Measurements from ENCODE around the gene HOXD11.

The HOXD11 gene

DNA sequence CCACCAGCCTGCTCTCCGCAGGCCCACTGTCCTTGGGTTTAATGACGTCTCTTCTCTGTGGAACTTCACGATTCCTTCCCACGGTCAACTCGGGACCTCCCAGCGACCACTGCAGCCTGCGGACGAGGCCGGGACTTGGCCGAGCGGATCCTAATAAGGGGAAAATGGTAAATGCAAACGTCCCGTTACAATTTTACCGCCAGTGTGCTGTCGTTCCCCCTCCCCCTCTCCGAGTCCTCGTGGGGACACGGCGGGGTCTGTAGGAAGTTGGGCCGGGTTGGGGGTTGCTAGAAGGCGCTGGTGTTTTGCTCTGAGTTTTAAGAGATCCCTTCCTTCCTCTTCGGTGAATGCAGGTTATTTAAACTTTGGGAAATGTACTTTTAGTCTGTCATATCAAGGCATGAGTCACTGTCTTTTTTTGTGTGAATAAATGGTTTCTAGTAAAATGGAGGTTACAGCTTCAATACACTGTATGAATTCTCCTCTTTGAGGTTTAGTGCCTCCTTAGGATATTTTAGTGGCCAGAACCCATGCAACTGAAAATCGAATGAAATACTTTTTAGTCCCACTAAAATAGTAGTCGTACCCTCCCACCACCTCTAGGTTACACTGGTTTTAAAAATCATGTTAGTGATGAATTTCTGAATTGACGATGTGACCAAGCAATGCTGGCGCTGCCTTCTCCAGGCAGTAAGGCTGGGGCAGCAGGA is 2.3 kb downstream of the HOXD11 start:
- DNase-seq, result no peak

DNA sequence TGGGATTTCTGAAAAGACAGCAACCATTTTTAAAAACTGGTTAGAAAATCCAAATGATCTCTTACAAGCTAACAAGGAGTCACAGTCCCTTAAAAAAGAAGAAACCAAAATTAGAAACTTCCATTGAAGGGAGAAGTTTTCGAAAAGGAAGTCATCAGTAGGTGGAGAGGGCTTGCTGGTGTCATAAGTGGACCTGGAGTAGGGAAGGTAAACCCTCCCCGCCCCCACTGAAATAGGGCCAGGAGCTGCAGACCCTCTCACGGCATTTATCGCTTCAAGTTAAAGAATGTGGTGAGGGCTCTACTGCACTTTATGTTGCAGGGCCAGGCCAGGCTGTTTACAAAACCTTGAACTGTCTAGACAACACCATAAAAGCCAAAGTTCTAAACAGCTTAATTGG is 2.9 kb downstream of the HOXD11 start:
- DNase-seq, result no peak

DNA sequence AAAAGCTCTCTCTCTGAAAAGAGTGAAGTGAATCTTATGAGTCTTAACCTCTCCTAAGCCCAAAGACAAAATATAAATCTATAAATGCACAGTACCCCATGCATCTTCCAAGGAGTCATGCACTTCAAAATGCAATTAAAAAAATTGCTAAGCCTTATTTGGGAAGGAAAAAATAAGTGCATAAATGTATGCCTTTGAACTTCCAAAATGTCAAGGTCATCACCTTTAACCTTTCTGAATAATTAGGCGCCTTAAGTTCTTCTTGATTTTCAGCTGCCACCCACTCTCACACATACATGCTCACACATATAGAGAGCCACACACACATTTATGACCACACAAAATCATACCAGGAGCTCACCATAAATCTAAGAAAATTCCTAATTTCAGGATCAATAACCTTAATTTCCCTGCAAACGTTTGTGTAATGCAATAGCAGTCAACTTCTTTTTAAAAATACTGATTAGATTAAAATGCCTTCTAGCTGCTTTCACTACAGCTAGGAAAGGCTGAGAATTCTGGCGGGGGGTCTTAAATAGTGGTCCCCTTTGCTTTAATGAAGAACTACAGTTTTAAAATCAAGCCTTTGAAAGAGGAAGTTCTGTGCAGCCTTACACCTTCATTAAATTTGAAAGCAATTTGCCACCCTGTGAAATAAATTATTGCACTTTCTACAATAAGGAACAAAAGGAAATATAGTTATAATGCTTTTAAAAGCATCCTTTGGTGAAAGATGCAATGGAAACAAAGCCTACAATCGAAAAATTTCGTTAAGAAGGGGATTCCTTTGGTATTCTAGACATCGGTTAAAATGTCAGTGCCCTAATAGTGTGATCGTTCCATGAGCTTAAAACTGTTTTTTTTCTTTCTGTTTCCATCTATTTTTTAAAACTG is 3.6 kb downstream of the HOXD11 start:
- DNase-seq, result no peak

DNA sequence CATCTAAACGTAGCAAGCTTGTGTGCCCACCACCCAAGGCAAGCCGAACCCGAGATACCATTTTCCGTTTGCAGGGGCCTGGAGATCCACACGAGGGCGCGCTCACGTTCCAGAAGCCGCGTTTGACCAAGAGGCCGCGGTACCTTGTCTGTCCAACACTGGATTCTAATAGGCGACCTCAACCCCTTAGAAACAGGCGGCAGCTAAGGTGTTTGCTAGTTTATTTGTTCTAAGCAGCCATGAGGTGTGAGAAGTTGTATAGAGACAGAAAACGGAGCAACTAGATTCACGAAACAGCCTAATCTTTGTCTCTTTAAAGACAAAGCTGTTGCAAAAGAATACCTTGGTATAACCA is 4.2 kb downstream of the HOXD11 start:
- DNase-seq, result peak; percentile 52

DNA sequence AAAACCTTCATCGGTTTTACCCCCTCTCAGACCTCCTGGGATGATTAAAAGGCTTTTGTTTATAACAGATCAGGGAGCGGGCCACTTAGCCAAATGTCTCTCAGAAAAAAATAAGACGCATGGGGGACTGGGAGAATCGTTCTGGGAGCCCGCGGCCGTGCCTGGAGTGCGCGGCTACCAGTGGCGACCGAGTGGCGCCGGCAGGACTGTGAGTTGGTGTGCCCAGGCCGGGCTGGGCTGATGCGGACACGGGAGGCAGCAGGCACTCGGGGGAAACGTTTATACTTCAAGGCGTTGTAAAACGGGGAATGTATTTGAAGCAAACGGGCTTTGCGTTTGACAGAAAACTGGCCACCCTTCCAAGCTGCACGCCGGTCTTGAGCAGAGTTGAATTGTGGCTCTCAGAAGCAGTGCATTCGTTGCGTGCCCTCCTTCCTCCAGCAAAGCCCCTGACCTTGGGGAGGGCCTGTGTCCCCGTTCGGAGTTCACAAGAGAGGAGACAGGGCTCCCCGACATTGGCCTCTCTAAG is 4.8 kb downstream of the HOXD11 start:
- no peak for DNase-seq

DNA sequence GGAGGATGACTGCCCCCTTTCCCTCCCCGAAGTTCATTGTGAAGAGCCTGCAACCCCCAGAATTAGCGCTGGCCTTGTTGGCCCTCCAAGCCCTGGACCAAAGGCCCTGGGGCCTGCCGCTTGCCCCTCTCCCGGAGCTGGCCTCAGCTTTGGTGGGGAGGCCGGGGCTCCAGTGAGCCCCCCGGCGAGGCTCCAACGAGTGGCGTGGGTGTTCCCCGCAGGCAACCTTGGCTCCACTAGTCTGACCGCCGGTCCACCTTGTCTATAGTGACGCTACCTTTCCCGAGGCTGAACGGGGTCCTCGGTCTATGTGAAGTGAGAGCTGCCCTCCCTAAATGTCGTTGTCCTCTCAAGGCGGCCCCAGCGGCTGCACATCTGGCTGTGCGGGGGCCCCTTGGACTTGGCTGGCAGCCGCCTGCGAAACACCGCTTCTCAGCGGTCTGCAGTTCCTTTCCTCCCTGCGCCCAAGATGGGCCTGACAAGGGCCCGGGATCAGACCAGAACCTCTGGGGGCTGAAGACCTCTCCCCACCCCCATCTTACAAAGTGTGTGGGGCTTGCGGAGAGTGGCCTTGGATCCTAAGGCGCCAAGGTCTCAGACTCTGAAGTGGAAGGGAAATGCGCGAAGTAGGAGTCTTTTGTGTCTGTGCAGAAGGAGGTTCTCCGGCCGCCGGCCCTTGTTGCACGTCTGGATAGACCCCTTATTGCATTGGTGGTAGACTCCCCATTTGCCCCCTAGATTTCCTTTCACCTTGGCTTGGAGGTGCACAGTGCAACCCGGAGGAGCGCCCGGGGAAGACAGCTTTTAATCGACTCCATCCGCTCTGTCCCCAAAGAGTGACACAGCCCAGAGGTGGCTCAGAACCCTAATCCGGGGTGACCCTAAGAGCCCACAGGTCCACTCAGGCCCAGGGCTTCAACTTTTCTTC is 5.6 kb downstream of the HOXD11 start:
- no peak for DNase-seq

DNA sequence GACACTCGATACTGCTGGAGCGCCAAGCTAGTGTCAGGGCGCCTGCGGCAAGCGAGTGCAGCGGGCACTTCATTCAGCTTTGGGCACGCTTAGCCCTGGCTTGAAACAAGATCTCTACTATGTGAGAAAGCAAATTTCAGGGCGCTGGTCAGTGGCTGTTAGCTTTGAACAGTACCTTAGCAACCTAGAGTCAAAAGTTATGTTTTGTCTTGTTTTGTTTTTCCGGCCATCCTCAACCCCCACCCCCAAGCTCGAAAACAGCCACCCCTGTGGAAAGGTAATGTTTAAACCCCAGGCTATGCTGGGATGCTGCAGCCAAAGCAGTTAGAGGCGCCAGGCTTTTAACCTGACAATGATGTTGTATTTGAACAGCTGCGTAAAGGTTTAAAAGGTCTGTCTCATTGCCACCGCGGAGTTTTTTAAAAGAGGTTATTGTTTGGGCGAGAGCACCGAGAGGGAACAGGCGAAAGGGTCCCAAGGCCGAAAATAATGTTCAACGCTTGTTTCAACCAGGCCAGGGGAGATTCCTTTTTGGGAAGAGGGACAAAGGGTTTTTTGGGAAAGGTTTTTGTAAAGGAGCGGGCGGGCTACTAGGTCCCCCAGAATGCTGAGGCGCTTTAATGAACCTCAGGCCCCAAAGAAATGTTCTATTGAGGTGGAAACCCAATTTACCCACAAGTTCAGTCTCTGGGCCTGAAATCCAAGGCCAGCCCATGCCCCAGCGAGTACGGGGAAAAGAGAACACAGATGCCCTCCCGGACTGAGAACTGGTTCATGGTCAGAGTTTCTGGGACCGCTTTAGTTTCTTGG is 7.2 kb downstream of the HOXD11 start:
- no peak for DNase-seq

DNA sequence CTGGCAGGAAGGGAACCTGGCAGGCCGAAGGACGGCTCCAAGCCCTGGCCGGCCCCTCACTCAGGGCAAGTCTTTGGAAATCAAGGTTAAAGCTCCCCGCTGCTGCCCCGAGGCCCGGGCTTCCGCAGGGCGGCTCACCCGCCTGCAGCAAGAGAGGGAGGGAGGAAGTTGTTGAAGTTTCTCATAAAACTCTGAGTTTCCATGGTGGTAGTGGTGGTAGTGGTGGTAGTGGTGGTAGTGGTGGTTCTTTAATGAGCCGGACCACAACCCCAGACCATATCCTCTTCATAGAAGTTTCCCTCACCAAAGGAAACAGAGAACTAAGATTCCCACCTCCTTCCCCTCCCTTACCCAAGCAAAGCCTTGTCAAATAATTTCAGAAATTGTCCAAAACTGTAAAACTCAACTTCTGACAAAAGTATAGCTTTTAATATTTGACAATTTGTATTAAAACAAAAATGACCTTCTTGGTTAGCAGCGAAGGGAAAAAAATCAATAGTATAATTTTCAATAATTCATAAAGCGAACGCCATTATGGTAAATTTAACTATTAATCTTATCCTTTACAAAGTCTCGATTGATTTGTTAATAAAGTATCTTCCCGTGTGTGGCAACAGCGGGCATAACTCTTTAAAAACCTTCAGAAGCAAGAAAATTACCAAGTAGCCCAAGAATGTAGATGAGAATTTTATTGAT is 8.0 kb downstream of the HOXD11 start:
- DNase-seq, result no peak

DNA sequence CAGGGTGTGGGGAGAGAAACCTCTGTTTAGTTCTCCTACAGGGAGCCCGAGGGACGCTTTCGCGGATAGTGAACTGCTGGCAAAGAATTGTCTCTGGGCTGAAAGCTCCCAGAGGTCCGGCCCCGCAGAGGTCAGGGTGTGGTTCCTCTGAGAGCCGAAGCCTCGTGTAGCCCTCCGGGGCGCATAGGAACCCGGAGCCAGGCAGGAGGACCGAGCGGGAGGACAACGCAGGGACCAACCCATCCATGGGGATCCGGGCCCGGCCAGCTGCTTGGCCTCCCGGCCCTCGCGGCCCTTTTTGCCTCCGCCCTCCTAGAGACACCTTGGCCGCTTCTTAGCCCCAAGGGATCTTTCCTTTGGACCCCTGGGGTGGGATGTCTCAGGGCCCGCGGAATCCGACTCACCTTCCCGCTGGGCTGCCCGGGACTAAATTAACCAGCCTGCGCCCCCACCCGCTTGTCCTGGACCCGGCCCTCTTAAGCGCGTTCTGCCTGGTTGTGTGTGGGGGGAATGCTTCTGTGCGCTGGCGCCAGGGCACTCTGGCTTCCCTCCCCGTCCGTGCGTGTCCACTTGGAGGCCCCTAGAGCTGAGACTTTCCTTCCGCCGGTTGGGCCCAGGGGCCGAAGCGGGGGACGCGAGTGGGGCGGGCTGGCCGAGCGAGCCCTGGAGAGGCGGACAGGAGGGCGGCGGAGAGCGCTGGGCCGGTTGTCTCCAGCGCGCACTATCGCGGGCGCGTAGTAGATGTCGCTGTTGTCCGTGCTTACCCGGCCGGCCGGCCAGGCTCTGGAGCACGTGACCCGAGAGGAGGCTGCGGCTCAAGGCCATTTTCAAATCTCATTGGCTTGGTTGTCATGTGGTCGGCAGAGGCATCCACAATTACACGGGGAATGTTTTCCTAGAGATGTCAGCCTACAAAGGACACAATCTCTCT is 9.1 kb downstream of the HOXD11 start, which contains the start of gene HOXD10:
Gene HOXD10 (plus strand): TSS at position 896 of the 931 bp plus-strand sequence. CDS start 56 bp downstream, outside the sequence.
- DNase-seq, result no peak

DNA sequence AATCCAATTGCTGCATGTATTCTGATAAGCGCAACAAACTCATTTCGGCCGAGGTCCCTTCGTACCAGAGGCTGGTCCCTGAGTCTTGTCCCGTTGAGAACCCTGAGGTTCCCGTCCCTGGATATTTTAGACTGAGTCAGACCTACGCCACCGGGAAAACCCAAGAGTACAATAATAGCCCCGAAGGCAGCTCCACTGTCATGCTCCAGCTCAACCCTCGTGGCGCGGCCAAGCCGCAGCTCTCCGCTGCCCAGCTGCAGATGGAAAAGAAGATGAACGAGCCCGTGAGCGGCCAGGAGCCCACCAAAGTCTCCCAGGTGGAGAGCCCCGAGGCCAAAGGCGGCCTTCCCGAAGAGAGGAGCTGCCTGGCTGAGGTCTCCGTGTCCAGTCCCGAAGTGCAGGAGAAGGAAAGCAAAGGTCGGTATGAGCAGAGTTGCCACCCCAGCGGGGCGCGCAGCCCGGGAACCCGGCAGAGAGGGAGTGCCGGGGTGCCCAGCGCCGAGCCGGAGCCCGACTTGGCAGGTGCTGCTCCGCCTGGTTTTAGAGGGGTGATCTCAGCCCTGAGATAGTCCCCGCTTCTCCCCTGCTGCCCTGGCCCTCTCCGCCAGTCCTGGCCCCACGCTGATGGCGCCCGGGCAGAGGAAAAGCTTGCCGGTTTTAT is 10.2 kb downstream of the HOXD11 start:
- DNase-seq, result no peak

DNA sequence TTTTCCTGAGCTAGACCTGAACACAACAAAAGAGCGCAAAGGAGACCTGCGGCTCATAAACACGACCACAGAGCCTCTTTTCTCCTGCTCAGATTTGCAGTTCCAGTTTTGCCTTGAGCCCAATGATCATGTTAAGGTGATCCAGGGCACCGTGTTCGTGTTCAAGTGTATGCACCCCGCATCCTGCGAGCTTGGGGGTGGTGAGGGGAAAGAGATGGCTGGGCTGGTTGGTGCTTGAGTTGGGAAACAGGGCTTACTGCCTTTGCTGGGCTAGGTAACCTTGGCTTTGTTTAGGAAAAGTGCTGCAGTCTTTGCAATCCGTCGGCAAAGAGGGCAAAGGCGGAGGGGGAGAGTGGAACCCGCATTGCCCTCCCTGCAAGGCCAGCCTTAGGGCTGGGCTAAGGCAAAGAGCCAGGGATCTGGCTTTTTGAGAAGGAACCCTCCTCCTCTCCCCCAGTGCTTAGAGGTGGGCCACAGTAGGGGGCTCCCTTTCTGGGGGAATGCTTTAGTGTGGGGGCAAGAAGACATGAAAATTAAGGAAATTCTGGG is 10.8 kb downstream of the HOXD11 start:
- DNase-seq, result no peak

DNA sequence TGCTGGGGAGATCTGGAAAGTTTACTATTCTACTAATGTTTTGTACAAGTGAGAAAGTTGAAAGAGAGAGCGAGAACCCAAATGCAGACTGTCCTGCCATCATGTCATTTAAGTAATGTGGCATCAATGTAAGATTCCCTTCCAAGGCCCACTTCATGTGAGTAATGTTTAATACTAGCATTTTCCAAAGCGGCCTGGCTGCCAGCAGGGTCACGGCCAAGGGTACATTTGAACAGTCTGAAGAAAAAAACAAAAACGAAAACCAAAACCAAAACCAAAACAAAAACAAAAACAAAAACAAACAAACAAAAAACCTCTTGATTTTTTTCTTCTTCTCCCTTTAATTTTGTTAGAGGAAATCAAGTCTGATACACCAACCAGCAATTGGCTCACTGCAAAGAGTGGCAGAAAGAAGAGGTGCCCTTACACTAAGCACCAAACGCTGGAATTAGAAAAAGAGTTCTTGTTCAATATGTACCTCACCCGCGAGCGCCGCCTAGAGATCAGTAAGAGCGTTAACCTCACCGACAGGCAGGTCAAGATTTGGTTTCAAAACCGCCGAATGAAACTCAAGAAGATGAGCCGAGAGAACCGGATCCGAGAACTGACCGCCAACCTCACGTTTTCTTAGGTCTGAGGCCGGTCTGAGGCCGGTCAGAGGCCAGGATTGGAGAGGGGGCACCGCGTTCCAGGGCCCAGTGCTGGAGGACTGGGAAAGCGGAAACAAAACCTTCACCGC is 11.7 kb downstream of the HOXD11 start:
- peak; percentile 35 for DNase-seq

DNA sequence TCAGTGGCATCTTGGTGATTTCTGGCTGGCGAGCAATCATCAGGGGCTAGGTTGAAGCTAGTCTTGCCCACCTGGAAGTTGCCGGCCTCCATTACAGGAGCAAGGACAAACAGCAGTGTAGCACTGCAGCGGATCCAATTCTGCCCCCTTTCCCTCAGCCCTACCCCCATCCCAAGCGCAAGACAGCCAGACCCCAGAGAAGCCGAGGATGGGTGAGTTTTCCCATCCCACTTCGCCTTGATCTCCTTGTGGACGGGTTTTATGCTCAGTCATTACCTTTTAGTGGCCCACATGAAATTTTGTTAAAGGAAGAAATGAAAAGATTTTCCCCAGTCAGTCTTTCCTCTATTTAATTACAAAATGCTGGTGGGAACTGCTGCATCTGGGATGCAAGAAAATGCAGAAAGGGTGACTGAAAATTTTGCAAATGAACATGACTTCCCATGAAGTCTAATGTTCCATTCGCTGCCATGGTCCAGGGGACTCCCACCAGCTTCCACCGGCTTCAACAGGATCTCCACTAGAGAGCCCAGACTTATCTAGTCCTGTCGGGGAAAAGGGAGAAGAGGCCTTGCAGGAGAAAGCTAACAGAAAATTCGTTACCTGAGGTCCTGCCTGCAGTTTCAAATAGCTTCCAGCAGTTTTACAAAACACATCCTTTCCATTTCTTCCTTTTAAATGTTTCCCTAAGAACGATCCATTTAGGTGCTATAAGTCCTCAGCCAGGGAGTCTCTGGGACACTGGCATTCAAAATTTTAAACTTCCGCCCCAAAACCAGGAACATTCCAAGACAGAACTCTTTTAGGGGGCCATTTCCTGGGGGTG is 13.5 kb downstream of the HOXD11 start:
- DNase-seq, result no peak

DNA sequence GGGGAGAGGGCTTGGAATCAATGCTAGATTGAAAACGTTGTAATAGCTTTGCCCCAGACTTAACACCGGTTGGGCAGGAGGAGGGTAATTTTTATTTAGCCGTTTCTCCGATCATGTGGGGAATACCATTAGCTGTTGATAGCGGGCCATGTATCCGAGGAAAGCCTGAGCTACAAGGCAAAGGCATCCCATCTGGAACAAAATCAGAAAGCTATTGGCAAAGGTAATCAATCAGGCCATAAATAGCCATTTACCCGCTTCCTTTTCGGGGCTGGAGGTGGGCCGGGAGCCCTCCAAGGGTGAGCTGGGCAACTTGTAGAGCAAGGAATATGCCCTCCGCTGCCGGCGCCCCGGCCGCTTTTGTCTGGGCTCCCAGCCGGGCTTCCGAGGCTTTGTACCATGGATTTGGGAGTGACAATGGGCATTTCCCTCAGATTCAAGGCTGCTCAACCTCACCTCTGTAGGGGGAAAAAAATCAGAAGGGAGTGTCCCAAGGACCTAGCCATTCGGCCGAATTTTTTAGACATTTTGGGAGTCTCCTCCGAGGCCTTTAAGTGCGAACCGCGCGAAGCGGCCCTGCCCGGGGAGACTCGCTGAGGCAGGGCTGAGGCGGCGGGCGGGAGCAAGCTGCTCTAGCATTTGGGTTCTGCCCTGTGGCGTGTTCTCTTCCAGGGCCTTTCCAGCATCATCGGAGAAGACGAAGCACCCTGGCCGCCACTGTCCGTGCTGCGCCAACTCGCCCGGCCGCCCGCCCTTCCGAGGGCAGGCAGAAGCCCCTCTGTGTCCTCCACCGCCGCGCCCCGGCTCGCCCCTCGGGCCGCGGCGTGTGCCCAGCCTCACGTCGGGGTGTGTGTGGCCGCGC is 14.3 kb downstream of the HOXD11 start:
- no peak for DNase-seq

DNA sequence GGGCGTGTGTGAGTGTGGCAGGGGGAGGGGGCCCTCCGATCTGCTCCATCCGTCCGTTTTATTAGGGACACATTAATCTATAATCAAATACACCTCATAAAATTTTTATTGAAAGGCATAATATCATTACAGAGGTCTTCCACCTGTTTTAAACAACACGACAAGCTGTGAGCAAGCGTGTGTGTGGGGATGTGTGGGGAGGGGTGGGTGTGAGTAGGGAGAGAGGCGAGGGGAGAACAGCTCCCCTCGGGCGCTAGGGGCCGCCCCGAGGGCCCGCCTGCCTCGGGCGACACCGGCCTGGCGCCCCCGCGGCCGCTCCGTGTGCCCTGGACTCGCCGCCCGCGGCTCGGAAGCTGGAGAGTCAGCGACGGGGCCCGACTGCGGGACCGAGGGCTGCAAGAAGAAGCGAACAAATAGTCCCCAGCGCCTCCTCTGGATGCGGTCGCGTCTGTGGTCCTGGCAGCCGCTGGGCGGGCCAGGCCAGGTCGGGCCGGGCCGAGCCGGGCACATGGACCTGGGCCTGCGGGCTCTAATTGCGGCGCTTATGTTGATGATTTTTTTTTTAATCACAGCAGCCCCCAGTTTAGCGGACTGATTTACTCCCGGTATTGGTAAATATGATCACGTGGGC is 15.1 kb downstream of the HOXD11 start:
- no peak for DNase-seq

Measured in suppressor macrophage treated with lipopolysaccharide for 4 hours (primary cell).